Testis (tissue), 2 donors: ENCODE results near the gene TCERG1L.

Experiments
- POLR2A ChIP-seq: fragments of 450-650 bp; IDR thresholded peaks from one replicate; pipeline ENCODE4 v1.6.1; 2017; ENCODE audit warnings: antibody characterized with exemption, mild to moderate bottlenecking, moderate library complexity
- TF ChIP-seq, protein P1 (sequence below), 3 experiments: fragments of 450-650 bp in 2 of 3; fragments of 200-600 bp in 1 of 3; sonication (generic) in 1 of 3; IDR thresholded peaks; one replicate each; pipeline ENCODE4 v1.5.1; 2016 to 2019; ENCODE audit warnings: antibody characterized with exemption in 3 of 3, mild to moderate bottlenecking in 2 of 3, moderate library complexity in 1 of 3

DNA sequence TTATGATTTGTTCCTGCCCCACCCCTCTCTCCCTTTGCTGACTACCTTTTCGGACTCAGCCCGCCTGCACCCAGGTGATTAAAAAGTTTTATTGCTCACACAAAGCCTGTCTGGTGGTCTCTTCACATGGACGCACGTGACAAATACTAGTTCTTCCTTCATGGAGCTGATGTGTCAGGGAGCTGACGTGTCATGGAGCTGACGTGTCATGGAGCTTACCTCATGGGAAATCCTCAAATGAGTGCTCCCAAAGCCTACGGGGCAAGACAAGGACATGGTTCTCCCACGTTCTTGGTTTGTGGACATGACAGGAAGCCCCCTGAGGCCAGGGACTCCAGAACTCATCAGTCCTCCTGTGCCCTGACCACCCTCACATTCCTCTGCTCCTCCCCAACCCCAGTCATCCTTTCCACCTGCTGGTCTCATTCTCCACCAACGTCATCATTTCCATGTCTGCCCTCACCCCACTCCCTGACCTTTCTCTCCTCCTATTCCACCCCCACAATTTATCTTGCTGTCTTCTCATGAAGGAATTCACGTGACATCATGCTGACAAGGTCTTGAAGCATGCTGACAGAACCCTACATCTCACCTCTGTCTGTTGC is 261.3 kb downstream of the TCERG1L start:
- TF ChIP-seq, protein P1, sequence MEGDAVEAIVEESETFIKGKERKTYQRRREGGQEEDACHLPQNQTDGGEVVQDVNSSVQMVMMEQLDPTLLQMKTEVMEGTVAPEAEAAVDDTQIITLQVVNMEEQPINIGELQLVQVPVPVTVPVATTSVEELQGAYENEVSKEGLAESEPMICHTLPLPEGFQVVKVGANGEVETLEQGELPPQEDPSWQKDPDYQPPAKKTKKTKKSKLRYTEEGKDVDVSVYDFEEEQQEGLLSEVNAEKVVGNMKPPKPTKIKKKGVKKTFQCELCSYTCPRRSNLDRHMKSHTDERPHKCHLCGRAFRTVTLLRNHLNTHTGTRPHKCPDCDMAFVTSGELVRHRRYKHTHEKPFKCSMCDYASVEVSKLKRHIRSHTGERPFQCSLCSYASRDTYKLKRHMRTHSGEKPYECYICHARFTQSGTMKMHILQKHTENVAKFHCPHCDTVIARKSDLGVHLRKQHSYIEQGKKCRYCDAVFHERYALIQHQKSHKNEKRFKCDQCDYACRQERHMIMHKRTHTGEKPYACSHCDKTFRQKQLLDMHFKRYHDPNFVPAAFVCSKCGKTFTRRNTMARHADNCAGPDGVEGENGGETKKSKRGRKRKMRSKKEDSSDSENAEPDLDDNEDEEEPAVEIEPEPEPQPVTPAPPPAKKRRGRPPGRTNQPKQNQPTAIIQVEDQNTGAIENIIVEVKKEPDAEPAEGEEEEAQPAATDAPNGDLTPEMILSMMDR (IDR thresholded peaks at IDR 0.05) = no peak
- no peak for TF ChIP-seq POLR2A
